ENCODE data around the gene FAM219B. TPM values are rescaled to one million over a fixed set of nuclear protein-coding genes. Genes with fewer than 3 reads are reported as not detected.
A peak's percentile ranks its signal among the peaks of the same experiment; 100 is the strongest.

Gene FAM219B
- total and polyA plus RNA-seq, 2 experiments from 2014 or later = 28.8 to 61.4 TPM

- H3K4me1 ChIP-seq (ENCODE audit: insufficient read depth) = peaks cover 17% of the 10 kb centered on the region
- no peaks in the 10 kb centered on the region; the same call in 1 of the 3 replicates for H3K9me3 Mint-ChIP-seq
- no peaks in the 10 kb centered on the region; the same call in 1 of the 2 replicates for H3F3A ChIP-seq (replicated peaks; ENCODE audit: low read depth)
- no peak overlapping the region for H3K27ac ChIP-seq (ENCODE audit: low read depth)
- H3K79me2 ChIP-seq (replicated peaks; ENCODE audit: insufficient read depth) = peaks cover 6% of the 10 kb centered on the region; the same call in 1 of the 2 replicates
- no peak overlapping the region for H3K4me3 ChIP-seq
- no peak overlapping the region for H3K4me2 ChIP-seq
- H2AFZ ChIP-seq = no peak overlapping the region
- H3K27me3 ChIP-seq (ENCODE audit: insufficient read depth) = peaks cover 10% of the 10 kb centered on the region
- peaks cover 23% of the 10 kb centered on the region for H3K27me3 Mint-ChIP-seq (ENCODE audit: insufficient read depth, low read depth, poor library complexity)
- H3K9me2 ChIP-seq (ENCODE audit: insufficient read depth) = no peaks in the 10 kb centered on the region
- TF ChIP-seq, protein P1, sequence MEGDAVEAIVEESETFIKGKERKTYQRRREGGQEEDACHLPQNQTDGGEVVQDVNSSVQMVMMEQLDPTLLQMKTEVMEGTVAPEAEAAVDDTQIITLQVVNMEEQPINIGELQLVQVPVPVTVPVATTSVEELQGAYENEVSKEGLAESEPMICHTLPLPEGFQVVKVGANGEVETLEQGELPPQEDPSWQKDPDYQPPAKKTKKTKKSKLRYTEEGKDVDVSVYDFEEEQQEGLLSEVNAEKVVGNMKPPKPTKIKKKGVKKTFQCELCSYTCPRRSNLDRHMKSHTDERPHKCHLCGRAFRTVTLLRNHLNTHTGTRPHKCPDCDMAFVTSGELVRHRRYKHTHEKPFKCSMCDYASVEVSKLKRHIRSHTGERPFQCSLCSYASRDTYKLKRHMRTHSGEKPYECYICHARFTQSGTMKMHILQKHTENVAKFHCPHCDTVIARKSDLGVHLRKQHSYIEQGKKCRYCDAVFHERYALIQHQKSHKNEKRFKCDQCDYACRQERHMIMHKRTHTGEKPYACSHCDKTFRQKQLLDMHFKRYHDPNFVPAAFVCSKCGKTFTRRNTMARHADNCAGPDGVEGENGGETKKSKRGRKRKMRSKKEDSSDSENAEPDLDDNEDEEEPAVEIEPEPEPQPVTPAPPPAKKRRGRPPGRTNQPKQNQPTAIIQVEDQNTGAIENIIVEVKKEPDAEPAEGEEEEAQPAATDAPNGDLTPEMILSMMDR (conservative IDR thresholded peaks at IDR 0.05; ENCODE audit: low read depth in 2 of 2) = peak; percentile 100
- TF ChIP-seq REST (IDR thresholded peaks at IDR 0.05; ENCODE audit: unreplicated experiment) = no peak
- peak; percentile 45; the same call in 1 of the 2 replicates for TF ChIP-seq ZNF462 (CRISPR knock-in tag; IDR thresholded peaks at IDR 0.05)
- ATAC-seq = peak; percentile 84
- peak overlapping the region; percentile 8; the same call in 1 of the 3 replicates for H3K4me3 Mint-ChIP-seq
- H3K27ac Mint-ChIP-seq = no peak overlapping the region; the same call in 1 of the 2 replicates
- H3K36me3 Mint-ChIP-seq (ENCODE audit: low read depth) = peaks cover 5% of the 10 kb centered on the region; the same call in 2 of the 3 replicates
- H3K36me3 ChIP-seq (ENCODE audit: insufficient read depth) = no peaks in the 10 kb centered on the region
- DNase-seq (ENCODE audit: low spot score) = peak; percentile 93
- peaks cover 25% of the 10 kb centered on the region for H3K4me1 Mint-ChIP-seq
- H4K20me1 ChIP-seq (replicated peaks; ENCODE audit: insufficient read depth) = peaks cover 9% of the 10 kb centered on the region
Observed at GRCh38 chr15:74950078-74950908, 43.6 kb upstream of the FAM219B start.
